H1 (cell line): Measurements from ENCODE around the gene IL2RA. TPM values are rescaled to one million over a fixed set of nuclear protein-coding genes. Genes with fewer than 3 reads are reported as not detected.

ENCODE experiments used
- CTCF ChIA-PET: fragments of 300-600 bp; sonication (Branson Sonifier 250); formaldehyde crosslinking; loops from one replicate; lab custom pipeline; 2021; ENCODE audit not compliant: partially characterized antibody; lab: Charles Lee
- POLR2A ChIA-PET: fragments of 300-600 bp; sonication (Branson Sonifier 250); formaldehyde crosslinking; loops from one replicate; lab custom pipeline; 2021; ENCODE audit warnings: inconsistent platforms; ENCODE audit not compliant: partially characterized antibody; lab: Charles Lee
- DNase-seq, 2 experiments: peaks; one replicate each; pipeline versions ENCODE4 v3.0.0 to v3.0.0-alpha.2; 2010 to 2022; ENCODE audit warnings: low spot score in 2 of 2, low read depth in 1 of 2, mixed read lengths in 1 of 2
- FAIRE-seq: peaks from 2 replicates; lab custom pipeline; 2011; peaks lifted over from hg19 to GRCh38; lab: Jason Lieb, UNC
- H2AFZ ChIP-seq: 2 replicates; pipeline ENCODE4 v1.8.1; 2012; ENCODE audit warnings: low read length, inconsistent platforms
- H2AK5ac ChIP-seq: 2 replicates; pipeline ENCODE4 v1.6.1; 2013; ENCODE audit warnings: low read depth, low read length
- H2BK120ac ChIP-seq: replicated peaks from 2 replicates; pipeline ENCODE3; 2013; ENCODE audit warnings: low read depth, low read length, inconsistent platforms
- H2BK12ac ChIP-seq: 2 replicates; pipeline ENCODE4 v1.6.1; 2013; ENCODE audit warnings: low read depth, low read length
- H2BK15ac ChIP-seq: 2 replicates; pipeline ENCODE4 v1.6.1; 2013; ENCODE audit warnings: low read length
- H2BK20ac ChIP-seq: 2 replicates; pipeline ENCODE4 v1.6.1; 2013; ENCODE audit warnings: low read length
- H2BK5ac ChIP-seq: 2 replicates; pipeline ENCODE4 v1.6.1; 2013; ENCODE audit warnings: low read depth, low read length
- H3K14ac ChIP-seq: 2 replicates; pipeline ENCODE4 v1.6.1; 2013; ENCODE audit warnings: inconsistent platforms; ENCODE audit not compliant: insufficient read length
- H3K18ac ChIP-seq: 2 replicates; pipeline ENCODE4 v1.6.1; 2013; ENCODE audit warnings: low read length; ENCODE audit errors: extremely low read depth
- H3K23ac ChIP-seq: 2 replicates; pipeline ENCODE4 v1.6.1; 2013; ENCODE audit warnings: inconsistent platforms; ENCODE audit not compliant: insufficient read length
- H3K23me2 ChIP-seq: 2 replicates; pipeline ENCODE4 v1.6.1; 2013; ENCODE audit warnings: low read depth, low read length
- H3K27ac ChIP-seq: 2 replicates; pipeline ENCODE4 v1.6.1; 2011; ENCODE audit warnings: low read depth, low read length, inconsistent platforms
- H3K27me3 ChIP-seq, 4 experiments: replicated peaks in 1 of 4; 1 replicate in 1 of 4; 2 replicates in 3 of 4; pipeline versions ENCODE4 v1.6.1 to v1.8.1; 2011 to 2013; ENCODE audit warnings: low read length in 3 of 4, mild to moderate bottlenecking in 3 of 4, inconsistent platforms in 2 of 4, mixed read lengths in 2 of 4, moderate library complexity in 1 of 4; ENCODE audit not compliant: control insufficient read depth in 3 of 4, insufficient read depth in 3 of 4; ENCODE audit errors: extremely low read depth in 1 of 4
- H3K36me3 ChIP-seq, 4 experiments: 2 replicates each; pipeline versions ENCODE4 v1.6.1 to v1.8.1; 2011 to 2013; ENCODE audit warnings: mild to moderate bottlenecking in 4 of 4, low read length in 3 of 4, moderate library complexity in 2 of 4, control low read depth in 1 of 4, inconsistent platforms in 1 of 4; ENCODE audit not compliant: insufficient read depth in 4 of 4, control insufficient read depth in 2 of 4
- H3K4ac ChIP-seq: replicated peaks from 2 replicates; pipeline ENCODE3; 2013; ENCODE audit warnings: low read length, low read depth, mixed read lengths, inconsistent platforms; ENCODE audit not compliant: insufficient read length
- H3K4me1 ChIP-seq, 4 experiments: replicated peaks in 1 of 4; 1 replicate in 1 of 4; 2 replicates in 3 of 4; pipeline versions ENCODE4 v1.6.1 to v1.8.1; 2011 to 2013; ENCODE audit warnings: low read length in 3 of 4, inconsistent platforms in 2 of 4, mixed read lengths in 1 of 4; ENCODE audit not compliant: insufficient read depth in 4 of 4, control insufficient read depth in 3 of 4
- H3K4me2 ChIP-seq, 2 experiments: 2 replicates each; pipeline versions ENCODE4 v1.6.1 to v1.8.1; 2011 to 2013; ENCODE audit warnings: low read depth in 2 of 2, low read length in 2 of 2, control low read depth in 1 of 2, inconsistent platforms in 1 of 2, mild to moderate bottlenecking in 1 of 2; ENCODE audit not compliant: insufficient read depth in 1 of 2
- H3K4me3 ChIP-seq, 4 experiments: fragments of 200-600, 300-600 bp in 1 of 4; sonication (generic), shearing (Covaris generic), sonication (Bioruptor Twin) in 1 of 4; 2 replicates each; pipeline versions ENCODE4 v1.5.1 to v1.8.1; 2011 to 2016; ENCODE audit warnings: low read length in 4 of 4, low read depth in 3 of 4, control low read depth in 2 of 4, inconsistent platforms in 2 of 4, mild to moderate bottlenecking in 2 of 4, mixed read lengths in 1 of 4, moderate library complexity in 1 of 4; ENCODE audit not compliant: insufficient read depth in 2 of 4; ENCODE audit errors: extremely low read depth in 1 of 4
- H3K56ac ChIP-seq: replicated peaks from 2 replicates; pipeline ENCODE3; 2013; ENCODE audit warnings: low read depth, mild to moderate bottlenecking, mixed read lengths, low read length, inconsistent platforms; ENCODE audit not compliant: insufficient read length
- H3K79me1 ChIP-seq: 2 replicates; pipeline ENCODE4 v1.6.1; 2013; ENCODE audit warnings: low read depth, low read length, control low read depth
- H3K79me2 ChIP-seq, 2 experiments: 2 replicates each; pipeline versions ENCODE4 v1.6.1 to v1.8.1; 2012 to 2013; ENCODE audit warnings: low read length in 2 of 2, mild to moderate bottlenecking in 2 of 2, inconsistent platforms in 1 of 2; ENCODE audit not compliant: insufficient read depth in 2 of 2, control insufficient read depth in 1 of 2
- H3K9ac ChIP-seq, 4 experiments: replicated peaks in 1 of 4; 1 replicate in 1 of 4; 2 replicates in 3 of 4; pipeline versions ENCODE4 v1.6.1 to v1.8.1; 2011 to 2013; ENCODE audit warnings: low read depth in 3 of 4, low read length in 3 of 4, control low read depth in 2 of 4, mild to moderate bottlenecking in 2 of 4, moderate library complexity in 2 of 4, inconsistent platforms in 1 of 4; ENCODE audit errors: extremely low read depth in 1 of 4
- H3K9me3 ChIP-seq, 2 experiments: 2 replicates each; pipeline versions ENCODE4 v1.6.1 to v1.8.1; 2012 to 2013; ENCODE audit warnings: mild to moderate bottlenecking in 2 of 2, moderate library complexity in 2 of 2, control low read depth in 1 of 2, inconsistent platforms in 1 of 2, low read depth in 1 of 2, low read length in 1 of 2, mixed read lengths in 1 of 2; ENCODE audit not compliant: insufficient read depth in 2 of 2
- H4K20me1 ChIP-seq, 2 experiments: replicated peaks in 1 of 2; 2 replicates each; pipeline versions ENCODE3 to v1.8.1; 2011 to 2013; ENCODE audit warnings: inconsistent platforms in 2 of 2, low read length in 2 of 2, mild to moderate bottlenecking in 1 of 2; ENCODE audit not compliant: insufficient read depth in 2 of 2, control insufficient read depth in 1 of 2
- H4K5ac ChIP-seq: 2 replicates; pipeline ENCODE4 v1.6.1; 2013; ENCODE audit warnings: low read length, low read depth, mixed read lengths, inconsistent platforms; ENCODE audit not compliant: insufficient read length
- H4K8ac ChIP-seq: 2 replicates; pipeline ENCODE4 v1.8.0; 2013; ENCODE audit warnings: mild to moderate bottlenecking, moderate library complexity, low read length, inconsistent platforms; ENCODE audit not compliant: insufficient read depth; ENCODE audit errors: extremely low read depth
- H4K91ac ChIP-seq: replicated peaks from 2 replicates; pipeline ENCODE3; 2013; ENCODE audit warnings: low read length, mixed read lengths, inconsistent platforms; ENCODE audit not compliant: insufficient read length
- ASH2L ChIP-seq: fragments of 200-600, 300-600 bp; sonication (generic); IDR thresholded peaks from one replicate; pipeline ENCODE4 v1.7.1; 2017; ENCODE audit warnings: low read length
- CBX8 ChIP-seq: fragments of 300-800, 300-1000 bp; sonication (generic); IDR thresholded peaks from 2 replicates; pipeline ENCODE4 v1.7.1; 2016; ENCODE audit warnings: low read depth, low read length, borderline replicate concordance
- E2F6 ChIP-seq: IDR thresholded peaks from 2 replicates; pipeline ENCODE4 v1.6.1; 2012; ENCODE audit warnings: inconsistent platforms
- POLR2AphosphoS5 ChIP-seq: IDR thresholded peaks from 2 replicates; pipeline ENCODE4 v1.6.1; 2011; ENCODE audit warnings: low read depth, low read length
- RAD21 ChIP-seq, 2 experiments: IDR thresholded peaks in 1 of 2; conservative IDR thresholded peaks in 1 of 2; 2 replicates each; pipeline ENCODE4 v1.6.1; 2011; ENCODE audit warnings: low read depth in 2 of 2, low read length in 2 of 2, improper control_type of control experiment in 1 of 2, inconsistent platforms in 1 of 2, mild to moderate bottlenecking in 1 of 2, moderate library complexity in 1 of 2
- USF2 ChIP-seq: IDR thresholded peaks from 2 replicates; pipeline ENCODE4 v1.6.1; 2011; ENCODE audit warnings: low read length, improper control_type of control experiment
- YY1 ChIP-seq: IDR thresholded peaks from 2 replicates; pipeline ENCODE4 v1.6.1; 2011; ENCODE audit warnings: low read depth, mild to moderate bottlenecking, low read length
- ZNF274 ChIP-seq: IDR thresholded peaks from 2 replicates; pipeline ENCODE4 v1.7.0; 2012; ENCODE audit warnings: low read length, borderline replicate concordance; ENCODE audit errors: extremely low read depth
- WGBS, 2 experiments: shearing (Covaris generic) in 1 of 2; methylation state at CpG; one replicate each; pipeline versions ENCODE4 v1.1.6 to v1.1.7; 2013 to 2015; ENCODE audit warnings: low lambda C conversion rate in 2 of 2, mixed read lengths in 2 of 2, inconsistent platforms in 1 of 2, low coverage in 1 of 2, missing lambda C conversion rate in 1 of 2; ENCODE audit not compliant: insufficient replicate concordance in 2 of 2, insufficient coverage in 1 of 2, insufficient read length in 1 of 2; ENCODE audit errors: extremely low coverage in 1 of 2, missing lambda C conversion rate in 1 of 2; 5-methylcytosine and 5-hydroxymethylcytosine counted together
- polyA plus RNA-seq, 7 experiments: library from polyadenylated mRNA; depleted of rRNA in 3 of 7; stranded (reverse) in 5 of 7; unstranded in 2 of 7; fragments of >200 nt in 5 of 7; fragments of 200-250 nt in 2 of 7; gene quantifications; 1 replicate in 5 of 7; 2 replicates in 1 of 7; 4 replicates in 1 of 7; pipeline versions ENCODE4 v1.2.1 to v1.2.3, GENCODE V29; 2011 to 2013; ENCODE audit warnings: missing spikeins in 2 of 7, mixed read lengths in 2 of 7
- total RNA-seq: library from RNA; stranded (reverse); fragmentation: NEBNext Ultra II Directional; extraction: Animal tissue kit (Norgen Biotek cat#: 25700); gene quantifications from 2 replicates; pipeline ENCODE4 v1.2.1, GENCODE V29; 2021

Gene IL2RA
- total and polyA plus RNA-seq, 2 of the 8 experiments (the other 6 are each of a cell fraction or from before 2014, with no cell fraction given) = not detected

GRCh38 chr10:6109444-6109775 lies 47.2 kb upstream of the IL2RA start:
- Histone ChIP-seq H3K18ac (no peak overlapping the region), H4K8ac (no peak overlapping the region), H2BK5ac (no peak overlapping the region), H3K4ac (no peak overlapping the region), H4K91ac (no peak overlapping the region), H3K4me3 (no peak overlapping the region; a peak in 1 of 8 replicates), H3K4me1 (peaks cover 4 to 17% (median 7%) of the 10 kb centered on the region in 4 experiments; a peak in 4 of 7 replicates), H2BK120ac (no peak overlapping the region), H3K27ac (no peak overlapping the region), H2BK15ac (no peak overlapping the region), H2AFZ (no peak overlapping the region), H2BK12ac (no peak overlapping the region), H3K36me3 (peaks cover 20 to 72% (median 49%) of the 10 kb centered on the region in 4 experiments), H3K14ac (no peak overlapping the region), H3K27me3 (no peaks in the 10 kb centered on the region), H3K4me2 (no peak overlapping the region), H3K23ac (no peak overlapping the region), H3K79me1 (peaks cover 3% of the 10 kb centered on the region; the same call in 1 of the 2 replicates), H2BK20ac (no peak overlapping the region), H3K79me2 (peaks cover 0 to 11% of the 10 kb centered on the region in 2 experiments; a peak in 2 of 4 replicates), H2AK5ac (no peak overlapping the region), H3K9me3 (no peaks in the 10 kb centered on the region), H3K56ac (no peak overlapping the region), H4K5ac (no peak overlapping the region), H3K9ac (no peak overlapping the region), H4K20me1 (peaks cover 9 to 14% of the 10 kb centered on the region in 2 experiments), H3K23me2 (no peaks in the 10 kb centered on the region)
- FAIRE-seq (no peak), DNase-seq (no peak)
- CTCF ChIA-PET = interaction anchor here (0.6 to 3.1 kb wide), 5 partner anchors 19 to 293 kb away, joined by 3 to 21 read pairs (median 3); no protein-coding TSS in a partner anchor
- no peak for TF ChIP-seq E2F6
- no peak for TF ChIP-seq POLR2AphosphoS5
- TF ChIP-seq CBX8 = no peak
- no peak for TF ChIP-seq USF2
- TF ChIP-seq YY1 = no peak
- no peak for TF ChIP-seq ZNF274
- no peak for TF ChIP-seq RAD21 (IDR thresholded peaks at IDR 0.05 in 1 of 2, conservative IDR thresholded peaks at IDR 0.05 in 1 of 2; ENCODE audit: low read depth in 2 of 2, low read length in 2 of 2)
- no peak for TF ChIP-seq ASH2L
- POLR2A ChIA-PET = no interaction called here
- WGBS, 2 experiments = 78% methylated on average over 7 of the region's 7 CpGs; no CpG with 5 or more reads in 1 of the 2 experiments
